Hippocampal formation (tissue), 2 donors: ENCODE data around the gene CCT2.

Source experiments
- DNase-seq, 2 donors: peaks; one replicate each; lab custom pipeline; 2025; lab: John Stamatoyannopoulos, UW

CCT2 gene

DNA sequence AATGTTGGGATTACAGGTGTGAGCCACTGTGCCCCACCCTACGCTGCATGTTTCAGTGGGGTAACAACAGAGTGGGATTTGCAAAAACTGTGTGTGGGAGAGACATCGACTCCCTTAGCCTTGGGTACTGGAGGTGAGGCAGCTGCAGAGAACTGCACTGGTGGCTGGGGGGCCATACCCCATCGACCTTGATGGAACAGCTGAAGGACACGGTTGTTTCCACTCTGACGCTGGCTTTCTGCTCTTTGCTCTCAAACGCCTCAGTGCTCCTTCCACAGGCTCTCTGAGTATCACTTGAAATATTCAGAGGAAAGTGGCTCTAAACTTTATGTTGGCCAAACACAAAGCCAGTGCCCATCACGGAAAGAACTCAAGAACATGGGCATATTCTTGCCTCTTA lies 56.3 kb downstream of the CCT2 start:
- no peak for DNase-seq

DNA sequence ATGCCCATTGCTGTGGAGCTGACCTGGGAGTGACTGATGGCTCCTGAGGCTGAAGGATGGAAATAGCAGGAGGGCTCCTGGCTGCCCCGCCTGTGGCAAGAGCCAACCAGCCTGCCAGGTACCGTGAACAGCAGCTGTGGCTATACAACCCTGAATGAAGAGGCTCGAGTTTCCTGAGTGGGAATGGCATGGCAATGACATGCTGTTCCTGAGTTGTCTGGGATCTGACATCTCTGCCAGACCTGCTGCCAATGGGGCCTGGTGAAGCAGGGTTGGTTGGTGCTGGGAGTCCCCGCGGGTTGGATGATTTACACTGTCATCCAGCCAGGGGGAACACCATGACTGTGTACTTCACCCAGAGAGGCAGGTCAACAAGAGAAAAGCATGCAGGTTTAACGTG lies 57.3 kb downstream of the CCT2 start:
- no peak for DNase-seq

DNA sequence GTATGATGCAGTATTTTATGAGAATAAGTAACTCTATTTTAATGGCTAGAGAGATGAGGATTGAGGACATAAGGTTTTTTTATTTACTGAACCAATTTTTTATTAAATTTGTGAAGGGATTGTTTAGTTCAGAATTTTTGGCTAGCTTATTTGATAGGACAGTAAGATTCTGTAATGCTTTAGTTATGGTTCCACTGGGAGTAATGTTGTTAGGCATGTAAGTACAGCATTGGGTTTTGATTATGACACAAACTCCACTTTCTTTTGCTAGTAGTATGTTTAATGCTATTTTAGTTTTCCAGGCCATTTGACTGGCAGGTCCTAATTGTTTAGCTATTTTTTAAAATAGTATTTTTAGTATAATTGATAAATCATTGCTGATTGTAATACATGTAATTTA lies 59.3 kb downstream of the CCT2 start:
- DNase-seq: no peak

DNA sequence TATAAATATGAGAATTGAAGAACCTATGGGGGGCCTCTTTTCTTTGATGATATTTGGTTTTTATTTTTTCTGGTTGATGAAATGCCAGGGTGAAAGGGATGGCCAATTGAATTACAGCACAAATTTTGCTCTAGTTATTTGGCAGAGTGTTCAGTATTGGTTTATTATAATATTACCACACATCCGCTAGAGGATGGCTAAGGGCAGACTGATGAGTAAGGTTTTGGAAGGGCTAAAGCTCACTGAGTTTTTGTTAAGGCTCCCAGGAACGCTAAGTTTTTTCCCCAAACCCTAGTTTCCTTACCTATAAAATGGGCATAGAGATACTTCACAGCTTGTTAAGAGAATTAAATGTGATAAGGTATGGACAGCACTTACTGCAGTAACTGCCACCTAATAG lies 59.8 kb downstream of the CCT2 start:
- DNase-seq: no peak

DNA sequence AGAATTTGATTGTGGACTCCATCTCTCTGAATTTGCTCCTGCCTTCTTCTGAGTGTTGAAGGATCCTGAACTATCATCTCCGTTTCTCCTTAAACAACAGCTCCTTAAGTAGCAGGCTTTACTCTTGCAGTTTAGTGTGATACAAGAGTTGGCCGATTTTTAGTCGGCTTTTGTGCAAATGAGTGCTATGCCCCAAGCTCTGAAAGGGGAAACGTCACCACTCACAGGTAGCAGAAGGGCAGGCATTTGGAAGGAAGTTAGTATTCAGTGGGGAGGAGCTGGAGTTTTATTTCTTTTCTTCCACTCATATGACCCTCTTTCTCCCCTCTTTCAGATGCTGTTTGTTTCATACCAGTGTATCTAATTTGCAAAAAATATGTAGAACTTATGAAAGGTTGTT lies 61.9 kb downstream of the CCT2 start:
- DNase-seq: no peak

DNA sequence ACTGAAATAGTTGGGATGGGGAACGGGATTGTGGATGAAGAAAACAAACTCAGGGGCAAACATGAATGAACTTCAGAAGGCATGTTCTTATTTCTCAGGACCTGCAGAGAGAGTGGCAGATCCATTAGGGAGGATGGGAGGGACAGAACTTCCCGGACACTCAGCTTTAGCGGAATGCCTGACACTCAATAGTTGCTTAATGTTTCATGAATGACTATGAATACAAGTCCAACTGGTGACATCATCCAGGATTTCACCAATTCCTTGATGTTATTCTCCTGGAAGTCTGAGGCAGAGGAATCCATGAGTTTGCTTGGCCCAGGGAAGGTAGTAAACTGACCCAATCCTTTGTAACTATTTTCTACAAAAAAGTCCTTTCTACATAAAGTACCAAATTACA lies 63.2 kb downstream of the CCT2 start:
- no peak for DNase-seq

DNA sequence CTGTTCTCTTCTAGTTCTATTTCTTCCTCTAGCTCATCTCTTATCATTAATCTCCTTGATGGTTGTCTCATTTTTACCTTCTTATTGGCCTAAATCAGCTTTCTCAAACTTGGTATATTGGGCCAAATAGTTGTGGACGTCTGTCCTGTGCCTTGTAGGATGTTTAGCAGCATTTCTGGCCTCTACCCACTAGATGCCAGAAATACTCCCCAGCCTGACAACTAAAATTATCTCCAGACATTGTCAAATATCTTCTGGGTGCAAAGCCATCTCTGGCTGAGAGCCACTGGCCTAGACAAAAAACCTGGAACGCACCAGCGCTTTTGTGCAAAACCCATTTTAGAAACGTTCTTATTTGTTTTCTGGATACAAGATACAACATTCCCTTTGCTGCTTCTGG lies 64.3 kb downstream of the CCT2 start:
- no peak for DNase-seq
